HG03045 (cell line): Measurements from ENCODE around the gene TNNT2.

Experiments
- ATAC-seq: cut with Tn5 transposase; IDR thresholded peaks from one replicate; pipeline ENCODE4 v1.9.1; 2021; ENCODE audit warnings: mild to moderate bottlenecking, moderate library complexity; ENCODE audit not compliant: unreplicated experiment

The TNNT2 gene

DNA sequence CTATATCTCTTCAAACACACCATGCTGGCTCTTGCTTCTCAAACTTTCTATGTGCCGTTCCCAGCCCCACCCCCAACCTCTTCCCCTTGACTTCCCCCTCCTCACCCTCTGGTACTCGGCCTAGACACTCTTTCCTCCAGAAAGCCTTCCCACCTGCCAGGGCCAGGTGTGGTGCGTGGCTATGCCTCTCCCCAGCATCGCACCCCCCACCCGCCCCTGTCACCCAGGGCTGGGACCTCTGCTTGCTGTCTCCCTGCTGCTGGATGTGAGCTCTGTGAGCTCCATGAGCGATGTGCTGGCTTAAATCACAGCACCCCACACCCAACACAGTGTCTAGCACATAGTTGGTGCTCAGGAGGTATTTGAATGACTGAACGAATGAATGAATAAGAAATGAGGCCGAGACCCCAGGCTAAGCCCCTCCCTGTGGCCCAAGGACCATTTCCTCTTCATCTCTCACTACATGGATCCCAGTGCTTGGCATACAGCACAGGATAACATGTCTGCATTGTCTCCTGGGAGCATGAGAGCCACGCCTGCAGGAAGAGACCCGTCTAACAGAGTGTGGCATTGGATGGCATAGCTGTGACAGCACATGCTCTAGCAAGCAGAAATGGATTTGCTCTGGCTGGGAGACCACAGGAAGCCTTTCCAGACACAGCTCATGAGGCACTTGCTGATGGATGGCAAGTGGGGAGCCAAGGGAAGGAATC, 19.7 kb downstream of the TNNT2 start:
- no peak for ATAC-seq

GRCh38 chr1:201357211-201357610, 20.3 kb downstream of the TNNT2 start:
- no peak for ATAC-seq

DNA sequence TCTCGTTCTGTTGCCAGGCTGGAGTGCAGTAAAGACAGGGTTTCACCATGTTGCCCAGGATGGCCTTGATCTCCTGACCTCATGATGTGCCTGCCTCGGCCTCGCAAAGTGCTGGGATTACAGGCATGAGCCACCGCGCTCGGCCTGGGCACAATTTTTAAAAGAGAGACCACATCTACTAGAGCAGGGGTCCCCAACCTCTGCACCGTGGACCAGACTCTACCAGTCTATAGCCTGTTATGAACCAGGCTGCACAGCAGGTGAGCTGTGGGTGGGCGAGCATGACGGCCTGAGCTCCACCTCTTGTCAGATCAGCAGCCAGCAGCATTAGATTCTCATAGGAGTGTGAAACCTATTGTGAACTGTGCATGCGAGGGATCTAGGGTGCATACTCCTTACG, 20.8 kb downstream of the TNNT2 start:
- no peak for ATAC-seq

GRCh38 chr1:201356236-201356635, 21.2 kb downstream of the TNNT2 start:
- no peak for ATAC-seq

DNA sequence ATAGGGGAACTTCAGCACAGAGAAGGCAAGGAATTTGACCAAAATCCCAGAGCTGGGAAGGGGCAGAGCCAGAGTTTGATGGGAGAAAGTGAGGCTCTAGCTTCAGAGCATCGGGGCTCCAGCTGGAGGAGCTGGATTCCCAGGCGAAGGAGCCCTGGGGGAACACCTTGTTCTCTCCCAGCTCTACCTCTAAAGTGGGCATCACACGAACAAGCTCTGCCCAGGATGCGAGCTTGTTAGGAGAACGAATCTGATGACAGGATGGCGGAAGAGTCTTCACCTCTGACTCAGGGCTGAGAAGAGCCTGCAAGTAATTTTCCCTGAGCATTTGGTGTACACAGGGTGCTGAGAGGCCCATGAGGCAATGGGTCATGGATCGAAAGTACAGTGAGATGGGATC, 22.0 kb downstream of the TNNT2 start:
- ATAC-seq, result no peak

DNA sequence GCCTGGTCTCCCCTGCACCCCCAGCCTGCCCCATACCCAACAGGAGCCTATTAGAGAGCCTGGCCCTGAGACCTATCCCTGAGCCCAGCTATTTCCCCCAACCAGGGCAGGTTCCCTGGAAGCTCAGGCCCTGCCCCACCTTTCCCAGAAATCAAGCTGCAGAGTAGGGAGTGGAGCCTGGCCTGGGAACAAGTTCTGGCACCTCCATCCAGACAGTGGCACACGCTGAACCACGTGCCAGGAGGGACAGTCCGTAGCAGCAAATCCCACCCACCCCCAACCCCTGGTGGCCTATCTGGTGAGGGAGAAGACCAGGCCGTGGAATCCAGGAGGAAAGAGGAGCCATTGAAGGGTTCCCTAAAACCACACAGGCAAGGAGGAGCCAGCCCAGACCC, 22.6 kb downstream of the TNNT2 start:
- no peak for ATAC-seq

- ATAC-seq, result no peak
Observed at GRCh38 chr1:201354151-201354900, 23.2 kb downstream of the TNNT2 start.

DNA sequence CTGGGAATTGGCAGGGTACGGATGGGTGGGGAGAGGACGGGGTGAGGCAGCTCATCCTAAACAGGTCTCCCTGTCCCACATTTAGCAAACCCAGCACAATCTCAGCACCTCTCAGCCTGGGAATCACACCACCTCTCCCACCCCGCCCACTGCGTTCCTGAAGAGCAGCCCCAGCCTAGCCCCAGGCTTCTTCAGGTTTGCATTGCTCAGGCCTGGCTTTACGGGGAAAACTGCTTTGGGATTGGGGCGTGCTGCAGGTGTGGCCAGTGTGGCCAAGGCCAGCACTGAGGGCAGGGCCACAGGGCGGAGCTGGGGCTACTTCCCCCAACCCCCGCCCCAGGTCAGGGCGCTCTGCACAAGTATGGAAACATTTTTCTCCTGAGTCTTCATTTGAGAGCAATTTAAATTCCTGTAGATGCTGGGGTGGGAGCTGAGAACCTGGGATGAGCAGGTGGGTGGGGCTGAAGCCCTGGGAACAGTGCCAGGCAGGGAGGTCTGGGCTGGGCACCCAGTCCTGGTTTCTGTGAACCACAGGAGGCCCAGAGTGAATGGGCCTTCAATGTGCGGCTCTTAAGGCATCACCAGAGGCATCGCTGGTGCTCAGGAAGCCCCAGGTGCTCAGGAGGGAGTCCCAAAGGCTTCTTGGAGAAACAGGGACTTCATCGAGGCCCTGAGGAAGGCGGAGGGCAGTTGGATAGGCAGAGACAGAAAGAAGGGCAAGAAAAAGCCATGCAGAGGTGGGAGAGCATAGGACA, 24.1 kb downstream of the TNNT2 start:
- ATAC-seq, result no peak

- no peak for ATAC-seq
Observed at GRCh38 chr1:201351617-201352016, 25.9 kb downstream of the TNNT2 start.

DNA sequence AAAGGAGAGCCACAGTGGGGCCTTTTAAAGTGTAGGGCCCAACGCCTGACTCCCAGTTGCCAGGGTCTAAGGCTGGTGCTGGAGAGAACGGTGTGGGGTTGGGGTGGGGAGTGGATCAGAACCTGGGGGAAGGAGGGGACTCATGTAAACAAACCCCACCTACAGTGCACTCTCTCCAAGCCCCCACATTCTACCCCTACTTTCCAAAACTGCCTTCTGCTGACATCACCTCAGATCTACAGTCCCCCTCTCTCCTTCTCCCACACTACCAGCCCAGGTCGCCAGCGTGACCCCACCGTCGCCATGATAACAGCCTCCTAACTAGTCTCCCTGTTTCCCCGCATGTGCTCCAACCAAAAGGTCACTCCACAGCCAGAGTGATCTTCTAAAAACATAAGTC, 26.6 kb downstream of the TNNT2 start:
- no peak for ATAC-seq

GRCh38 chr1:201350361-201350725, 27.1 kb downstream of the TNNT2 start:
- ATAC-seq, result no peak

DNA sequence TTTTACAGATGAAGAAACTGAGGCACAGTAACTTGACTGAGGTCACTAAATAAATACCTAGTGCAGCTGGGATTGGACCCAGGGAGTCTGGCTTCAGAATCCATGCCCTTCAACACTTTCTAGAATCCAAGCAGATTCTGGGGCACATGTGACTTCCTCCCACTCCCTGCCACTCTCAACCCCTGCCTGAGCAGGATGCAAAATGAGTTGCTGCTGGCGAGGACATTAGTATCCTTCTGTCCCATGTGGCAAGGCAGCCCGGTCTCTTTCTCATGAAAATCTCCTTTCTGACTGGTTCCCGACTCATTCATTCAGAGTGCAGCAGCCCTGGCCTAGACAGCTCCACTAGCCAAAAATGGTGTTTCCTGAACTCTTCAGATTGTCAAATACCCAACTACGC, 28.4 kb downstream of the TNNT2 start:
- no peak for ATAC-seq

GRCh38 chr1:201348211-201348566, 29.3 kb downstream of the TNNT2 start:
- no peak for ATAC-seq

GRCh38 chr1:201347498-201348210, 29.8 kb downstream of the TNNT2 start:
- no peak for ATAC-seq

DNA sequence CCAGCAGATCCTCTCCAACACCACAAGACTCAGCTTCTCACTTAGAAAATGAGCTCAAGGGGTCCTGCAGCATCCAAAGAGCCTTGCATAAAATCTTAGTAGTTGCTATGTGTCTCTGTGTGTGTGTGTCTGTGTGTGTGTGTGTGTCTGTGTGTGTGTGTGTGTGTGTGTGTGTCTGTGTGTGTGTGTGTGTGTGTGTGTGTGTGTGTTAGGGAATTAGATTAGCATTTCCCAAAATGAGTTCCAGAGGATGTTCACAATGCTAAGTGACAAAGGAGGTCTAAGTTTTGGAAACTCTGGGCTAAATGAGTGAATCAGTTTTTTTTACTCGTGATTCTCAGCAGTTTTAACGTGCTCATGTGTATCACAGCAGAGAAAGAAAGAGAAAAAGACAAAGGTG, 30.5 kb downstream of the TNNT2 start:
- no peak for ATAC-seq

DNA sequence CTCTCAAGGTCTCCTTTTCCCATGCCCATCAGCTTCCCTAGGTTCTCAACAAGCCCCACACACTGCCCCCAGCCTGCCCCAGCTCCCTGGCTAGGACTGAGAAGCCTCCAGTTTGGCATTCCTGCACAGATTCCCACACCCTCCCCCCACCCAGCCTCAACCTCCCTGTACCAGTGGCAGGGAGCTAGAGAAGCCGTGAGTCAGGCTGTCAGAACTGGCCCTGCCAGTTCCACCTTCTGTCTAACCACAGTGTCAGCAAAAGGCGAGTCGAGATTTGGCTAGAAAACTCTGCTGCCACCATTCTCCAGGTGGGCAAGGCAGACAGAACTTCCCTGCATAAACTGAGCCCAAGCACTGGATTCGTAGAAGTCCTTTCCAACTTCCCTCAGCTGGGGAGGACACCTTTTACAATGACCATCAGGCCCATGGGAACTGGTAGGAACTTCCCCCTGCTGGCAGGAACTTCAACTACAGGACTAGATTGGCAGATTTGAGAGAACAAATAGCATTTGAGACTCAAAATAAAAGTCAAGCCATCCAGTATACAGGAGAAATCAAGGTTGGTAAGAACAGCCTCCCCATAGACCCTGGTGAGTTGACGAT, 31.0 kb downstream of the TNNT2 start:
- ATAC-seq, result no peak

DNA sequence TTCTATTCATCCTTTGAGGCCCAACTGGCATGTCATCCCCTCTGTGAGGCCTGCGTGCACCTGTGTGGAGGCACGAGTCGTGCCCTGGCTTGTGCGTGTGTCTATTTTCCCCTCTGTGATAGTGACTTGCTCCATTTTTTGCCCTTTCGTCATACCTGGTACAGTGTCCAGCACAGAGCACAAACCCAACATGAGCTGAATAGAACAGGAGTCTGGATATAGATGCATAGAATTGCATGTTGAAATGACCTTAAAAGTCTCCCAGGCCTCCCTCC, 32.5 kb downstream of the TNNT2 start:
- no peak for ATAC-seq

DNA sequence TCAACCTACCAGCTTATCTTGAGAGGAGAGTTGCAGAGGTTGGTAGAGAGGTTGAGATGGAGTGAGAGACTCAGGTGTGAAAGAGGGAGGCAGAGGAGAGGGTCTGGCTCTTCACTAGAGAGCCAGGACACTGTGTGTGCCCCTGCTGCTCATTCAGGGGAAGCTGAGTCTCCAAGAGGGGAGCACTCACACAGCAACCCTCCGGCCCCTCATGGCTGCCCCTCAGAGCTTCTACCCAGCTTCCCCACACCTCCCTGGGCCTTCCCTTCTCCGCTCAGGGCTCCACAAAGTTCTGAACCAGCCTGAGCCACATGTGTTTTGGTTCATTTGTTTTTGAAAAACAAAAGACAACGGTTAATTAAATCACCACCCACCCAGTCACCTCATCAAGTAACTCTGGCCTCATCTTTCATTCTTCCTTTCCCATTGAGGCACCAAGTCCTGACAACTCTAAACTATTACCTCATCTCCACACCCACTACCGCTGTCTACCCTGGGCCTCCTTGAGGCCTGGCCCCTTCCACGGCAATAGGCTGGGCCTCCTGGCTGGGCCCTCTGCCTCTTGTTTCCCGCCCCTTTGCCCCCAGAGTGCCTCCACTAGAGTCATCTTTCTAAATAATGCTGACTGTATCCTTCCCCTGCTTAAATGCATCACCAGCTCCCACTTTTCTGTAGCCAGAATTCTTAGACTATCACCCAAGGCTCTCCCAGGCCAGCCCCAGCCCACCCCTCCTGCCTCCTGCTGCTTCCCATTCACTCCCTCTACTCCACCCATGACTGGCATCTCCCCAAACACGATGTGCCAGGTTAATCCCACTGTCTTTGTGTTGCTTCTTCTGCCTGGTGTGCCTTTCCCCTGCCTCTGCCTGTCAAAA, 33.0 kb downstream of the TNNT2 start:
- no peak for ATAC-seq

DNA sequence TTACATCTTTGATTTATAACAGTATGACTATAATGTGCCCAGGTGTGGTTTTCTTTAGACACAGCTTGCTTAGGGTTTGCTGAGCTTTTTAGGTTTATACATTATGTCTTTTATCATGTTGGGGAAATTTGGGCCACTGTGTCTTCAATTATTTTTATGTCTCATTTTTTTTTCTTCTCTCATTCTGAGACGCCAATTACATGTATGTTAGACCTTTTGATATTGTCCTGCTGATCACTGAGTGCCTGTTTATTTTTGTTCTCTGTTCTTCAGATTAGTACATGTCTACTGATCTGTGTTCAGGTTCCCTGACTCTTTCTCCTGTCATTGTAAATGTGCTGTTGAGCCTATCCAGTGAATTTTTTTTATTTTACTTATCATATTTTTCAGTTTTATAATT, 36.1 kb downstream of the TNNT2 start:
- ATAC-seq, result no peak

- no peak for ATAC-seq
Observed at GRCh38 chr1:201336711-201337450, 40.6 kb downstream of the TNNT2 start.
